C4-2B (cell line): ENCODE results near the gene TSTD1.

Source experiments
- ZFX ChIP-seq: fragments of 450-650 bp; IDR thresholded peaks from 2 replicates; pipeline ENCODE4 v1.6.1; 2017
- TF ChIP-seq, protein P1 (sequence below): fragments of 450-650 bp; conservative IDR thresholded peaks from 2 replicates; pipeline ENCODE4 v1.5.1; 2017; ENCODE audit warnings: mild to moderate bottlenecking

DNA sequence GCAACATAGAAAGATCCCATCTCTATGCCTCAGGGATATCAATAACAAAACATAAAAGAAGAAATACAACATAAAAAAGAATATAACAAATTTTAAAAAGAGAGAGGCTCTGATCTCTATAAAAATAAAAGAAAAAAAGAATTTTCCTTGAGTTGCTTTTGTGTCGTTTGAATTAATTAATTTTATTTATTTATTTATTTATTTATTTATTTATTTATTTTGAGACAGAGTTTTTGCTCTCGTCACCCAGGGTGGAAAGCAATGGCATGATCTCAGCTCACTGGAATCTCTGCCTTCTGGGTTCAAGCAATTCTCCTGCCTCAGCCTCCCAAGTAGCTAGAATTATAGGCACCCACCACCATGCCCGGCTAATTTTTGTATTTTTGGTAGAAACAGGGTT lies 26.3 kb downstream of the TSTD1 start:
- TF ChIP-seq, protein P1, sequence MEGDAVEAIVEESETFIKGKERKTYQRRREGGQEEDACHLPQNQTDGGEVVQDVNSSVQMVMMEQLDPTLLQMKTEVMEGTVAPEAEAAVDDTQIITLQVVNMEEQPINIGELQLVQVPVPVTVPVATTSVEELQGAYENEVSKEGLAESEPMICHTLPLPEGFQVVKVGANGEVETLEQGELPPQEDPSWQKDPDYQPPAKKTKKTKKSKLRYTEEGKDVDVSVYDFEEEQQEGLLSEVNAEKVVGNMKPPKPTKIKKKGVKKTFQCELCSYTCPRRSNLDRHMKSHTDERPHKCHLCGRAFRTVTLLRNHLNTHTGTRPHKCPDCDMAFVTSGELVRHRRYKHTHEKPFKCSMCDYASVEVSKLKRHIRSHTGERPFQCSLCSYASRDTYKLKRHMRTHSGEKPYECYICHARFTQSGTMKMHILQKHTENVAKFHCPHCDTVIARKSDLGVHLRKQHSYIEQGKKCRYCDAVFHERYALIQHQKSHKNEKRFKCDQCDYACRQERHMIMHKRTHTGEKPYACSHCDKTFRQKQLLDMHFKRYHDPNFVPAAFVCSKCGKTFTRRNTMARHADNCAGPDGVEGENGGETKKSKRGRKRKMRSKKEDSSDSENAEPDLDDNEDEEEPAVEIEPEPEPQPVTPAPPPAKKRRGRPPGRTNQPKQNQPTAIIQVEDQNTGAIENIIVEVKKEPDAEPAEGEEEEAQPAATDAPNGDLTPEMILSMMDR = no peak
- no peak for TF ChIP-seq ZFX
